Hematopoietic multipotent progenitor cell (in vitro differentiated cells): ENCODE results near the gene DDAH1. TPM values are rescaled to one million over a fixed set of nuclear protein-coding genes. Genes with fewer than 3 reads are reported as not detected.

Experiments
- DNase-seq, 3 donors: peaks; one replicate each; pipeline ENCODE4 v3.0.0-alpha.2; 2011 to 2015; ENCODE audit warnings: low read depth in 2 of 3, low spot score in 2 of 3
- total RNA-seq: library from RNA; depleted of rRNA; stranded (reverse); fragments of >200 nt; gene quantifications from one replicate; pipeline ENCODE4 v1.2.3, GENCODE V29; 2012

Gene DDAH1
- total RNA-seq, 1 donor = 0.81 TPM

DNA sequence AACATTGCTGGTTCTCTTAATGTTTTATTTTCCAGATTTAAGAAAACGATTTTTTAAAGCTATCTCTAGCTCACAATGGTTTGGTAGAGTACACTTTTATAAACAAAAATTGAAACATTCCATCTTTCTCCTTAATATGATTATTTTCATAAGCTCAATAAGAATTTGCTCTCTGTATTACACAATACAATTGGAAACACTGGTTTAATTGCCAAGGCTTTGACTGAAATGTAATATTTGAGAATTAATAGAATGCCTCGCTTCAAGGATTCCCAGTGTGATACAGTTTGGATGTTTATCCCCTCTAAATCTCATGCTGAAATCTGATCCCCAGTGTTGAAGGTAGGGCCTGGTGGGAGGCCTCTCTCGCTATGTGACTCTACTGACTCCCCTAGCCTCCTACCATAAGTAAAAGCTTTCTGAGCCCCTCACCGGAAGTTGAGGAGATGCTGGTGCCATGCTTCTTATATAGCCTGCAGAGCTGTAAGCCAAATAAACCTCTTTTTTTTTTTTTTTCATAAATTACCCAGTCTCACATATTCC is 67.4 kb downstream of the DDAH1 start:
- no peak for DNase-seq

GRCh38 chr1:85396194-85396593 is 68.8 kb downstream of the DDAH1 start:
- DNase-seq = no peak

DNA sequence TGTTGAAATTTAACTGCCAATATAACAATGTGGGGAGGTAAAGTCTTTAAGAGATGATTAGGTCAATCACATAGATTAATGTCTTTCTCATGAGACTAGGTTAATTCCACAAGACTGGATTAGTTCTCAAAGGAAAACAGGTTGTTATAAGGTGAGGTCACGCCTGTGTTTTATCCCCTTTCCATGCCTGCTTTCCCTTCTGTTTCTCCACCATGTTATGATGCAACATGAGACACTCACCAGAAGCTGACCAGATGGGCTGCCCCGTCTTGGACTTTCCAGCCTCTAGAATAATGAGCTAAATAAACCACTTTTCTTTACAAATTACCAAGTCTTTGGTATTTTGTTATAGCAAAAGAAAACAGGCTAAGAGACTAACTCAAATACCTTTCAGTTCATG is 70.8 kb downstream of the DDAH1 start:
- DNase-seq = no peak

GRCh38 chr1:85393490-85393889 is 71.5 kb downstream of the DDAH1 start:
- no peak for DNase-seq

GRCh38 chr1:85388416-85388815 is 76.5 kb downstream of the DDAH1 start:
- DNase-seq = no peak

- no peak for DNase-seq
Measured at GRCh38 chr1:85387781-85388180, 77.2 kb downstream of the DDAH1 start.

DNA sequence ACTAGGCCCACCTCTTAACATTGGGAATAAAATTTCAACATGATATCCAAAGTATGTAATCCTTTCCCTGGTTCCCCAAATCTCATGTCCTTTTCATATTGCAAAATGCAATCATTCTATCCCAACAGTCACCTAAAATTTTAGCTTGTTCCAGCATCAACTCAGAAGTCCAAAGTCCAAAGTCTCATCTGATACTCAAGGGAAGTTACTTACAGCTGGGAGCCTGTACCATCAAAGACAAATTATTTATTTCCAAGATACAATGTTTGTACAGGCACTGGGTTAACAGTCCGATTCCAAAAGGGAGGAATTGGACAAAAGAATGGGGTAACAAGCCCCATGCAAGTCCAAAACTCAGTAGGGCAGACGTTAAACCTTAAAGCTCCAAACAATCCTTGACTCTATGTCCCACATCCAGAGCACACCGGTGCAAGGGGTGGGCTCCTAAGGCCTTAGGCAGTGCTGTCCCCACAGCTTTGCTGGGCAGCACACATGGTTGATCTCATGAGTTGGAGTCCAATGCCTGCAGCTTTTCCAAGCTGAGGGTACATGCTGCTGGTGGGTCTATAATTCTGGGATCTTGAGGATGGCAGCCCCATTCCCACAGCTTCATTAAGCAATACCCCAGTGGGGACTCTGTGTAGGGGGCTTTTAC is 78.8 kb downstream of the DDAH1 start:
- no peak for DNase-seq

DNA sequence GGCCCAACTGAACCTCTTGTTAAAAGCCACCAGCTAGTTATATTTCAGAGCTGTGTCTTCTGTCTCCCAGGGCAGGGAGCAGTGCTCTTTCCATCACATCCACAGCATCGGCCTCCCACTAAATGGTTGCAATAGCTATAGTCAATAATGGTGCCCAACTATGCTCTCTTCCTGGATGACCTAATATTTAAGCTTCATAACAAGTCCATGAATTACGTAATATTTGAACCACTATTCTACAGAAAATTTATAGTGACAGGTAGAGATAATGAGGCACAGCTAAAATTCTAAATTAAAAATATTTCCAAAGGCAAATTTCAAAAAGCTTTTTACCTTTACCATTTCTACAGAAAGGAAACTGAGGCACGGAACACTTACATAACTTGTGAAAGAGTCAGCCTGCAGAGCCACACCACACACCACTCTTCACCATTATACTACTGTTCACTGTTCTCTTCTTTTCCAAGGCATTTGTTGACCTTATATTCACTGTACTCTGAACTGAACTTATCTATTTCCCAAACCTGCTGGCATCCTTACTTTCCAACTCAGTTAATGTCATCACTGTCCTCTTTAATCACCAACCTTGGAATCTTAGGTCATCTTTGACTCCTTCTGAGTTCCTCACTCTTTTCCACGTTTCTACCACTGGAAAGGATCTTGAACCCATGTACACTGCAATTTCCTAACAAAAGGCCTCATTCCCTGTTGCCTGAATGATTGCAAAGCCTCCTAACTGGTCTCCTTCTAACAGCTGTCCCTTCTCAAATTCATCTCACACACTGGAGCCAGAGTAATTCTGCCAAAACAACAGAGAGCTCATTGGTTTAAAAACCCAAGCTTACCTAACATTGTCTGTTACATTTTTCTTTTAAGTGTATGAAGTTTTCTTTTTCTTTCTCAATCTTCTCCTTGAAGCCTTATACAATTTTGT is 85.5 kb downstream of the DDAH1 start:
- no peak for DNase-seq

DNA sequence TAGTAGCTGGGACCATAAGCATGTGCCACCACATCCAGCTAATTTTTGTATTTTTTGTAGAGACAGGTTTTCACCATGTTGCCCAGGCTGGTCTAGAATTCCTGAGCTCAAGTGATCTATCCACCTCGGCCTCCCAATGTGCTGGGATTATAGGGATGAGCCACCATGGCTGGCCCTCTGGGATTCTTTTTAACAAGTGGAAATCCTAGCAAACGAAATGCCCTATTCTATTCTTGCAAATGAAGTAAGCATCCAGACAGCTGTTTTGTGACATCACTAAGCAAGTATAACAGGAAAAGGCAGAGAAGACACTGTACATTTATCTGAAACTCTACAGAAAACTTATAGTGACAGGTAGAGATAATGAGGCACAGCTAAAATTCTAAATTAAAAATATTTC is 86.4 kb downstream of the DDAH1 start:
- no peak for DNase-seq

DNA sequence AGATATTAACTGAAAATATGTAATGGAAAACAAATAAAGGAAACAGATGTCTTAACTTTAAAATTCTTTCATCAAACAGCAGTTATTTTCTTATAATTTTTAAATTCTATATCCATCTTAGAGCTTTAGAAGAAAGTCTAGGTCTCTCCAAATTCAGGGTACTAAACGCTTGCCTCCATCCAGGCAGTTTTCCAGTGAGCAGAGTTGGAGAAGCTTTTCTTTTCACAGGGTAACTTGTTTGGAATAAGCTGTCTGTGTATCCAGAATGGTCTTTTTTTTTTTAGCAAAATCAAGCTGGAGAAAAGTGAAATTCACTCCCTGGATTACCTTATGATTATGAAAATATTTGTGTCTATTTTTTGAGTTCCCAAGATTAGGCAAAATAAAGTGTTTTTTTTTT is 88.6 kb downstream of the DDAH1 start:
- no peak for DNase-seq

GRCh38 chr1:85375493-85375892 is 89.5 kb downstream of the DDAH1 start:
- no peak for DNase-seq

DNA sequence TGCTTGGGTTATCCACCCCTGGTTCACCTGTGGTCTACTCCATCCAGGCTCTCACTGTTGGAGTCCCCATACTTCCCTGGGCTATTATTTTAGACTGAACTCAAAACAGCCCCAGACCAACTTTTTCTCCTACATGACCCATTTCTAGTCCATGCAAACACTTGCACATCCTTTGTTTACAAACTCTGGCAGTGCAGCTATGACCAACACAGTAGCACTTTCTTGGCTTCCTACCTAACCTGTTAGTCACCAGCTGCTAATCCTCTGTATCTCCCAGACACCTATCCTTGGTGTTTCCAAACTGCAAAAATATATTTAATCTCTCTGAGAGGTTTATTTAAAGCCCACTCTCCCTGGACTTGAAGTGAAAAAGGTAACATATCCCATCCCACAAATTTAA is 90.8 kb downstream of the DDAH1 start:
- DNase-seq = no peak

- DNase-seq = no peak
Measured at GRCh38 chr1:85373378-85373708, 91.6 kb downstream of the DDAH1 start.

- DNase-seq = no peak
Measured at GRCh38 chr1:85372683-85373377, 92.1 kb downstream of the DDAH1 start.

- DNase-seq = no peak
Measured at GRCh38 chr1:85371021-85371420, 93.9 kb downstream of the DDAH1 start.

GRCh38 chr1:85368073-85368770 is 96.7 kb downstream of the DDAH1 start:
- DNase-seq = no peak

GRCh38 chr1:85366391-85367170 is 98.4 kb downstream of the DDAH1 start:
- no peak for DNase-seq

GRCh38 chr1:85365851-85366250 is 99.1 kb downstream of the DDAH1 start:
- no peak for DNase-seq

- no peak for DNase-seq
Measured at GRCh38 chr1:85363521-85363920, 101.4 kb downstream of the DDAH1 start.

DNA sequence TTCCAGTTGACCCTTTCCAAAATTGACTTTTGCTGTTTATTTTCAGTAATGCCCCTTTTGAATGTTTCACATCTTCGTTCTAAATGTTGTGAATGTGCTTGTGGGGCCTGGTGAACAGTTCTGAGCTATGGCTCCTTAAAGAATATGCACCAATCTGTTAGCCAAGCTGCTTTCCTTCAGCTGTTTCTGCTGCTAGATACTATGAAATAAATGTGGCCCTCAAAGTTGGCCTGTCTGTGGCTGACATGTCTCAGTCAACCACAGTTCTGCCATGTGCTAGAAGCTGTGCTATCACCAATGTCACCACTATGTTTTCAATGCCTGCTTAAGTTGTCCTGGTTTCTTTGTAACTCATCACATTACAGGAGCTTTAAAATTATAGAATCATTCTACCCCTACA is 101.9 kb downstream of the DDAH1 start:
- no peak for DNase-seq
